GM23338 (cell line): ENCODE measurements around the gene LRP1B.

Experiments
- CTCF ChIP-seq, 2 experiments: fragments of 200-600 bp in 1 of 2; sonication (generic) in 1 of 2; conservative IDR thresholded peaks; 2 replicates each; pipeline versions ENCODE4 v1.5.1 to v1.6.1; 2016 to 2017; ENCODE audit warnings: antibody characterized with exemption in 2 of 2, low read depth in 2 of 2, mild to moderate bottlenecking in 2 of 2, moderate library complexity in 1 of 2
- EZH2 ChIP-seq: fragments of 200-600 bp; sonication (generic); IDR thresholded peaks from one replicate; pipeline ENCODE4 v1.8.0; 2017; ENCODE audit warnings: antibody characterized with exemption, mild to moderate bottlenecking, low read depth; ENCODE audit not compliant: unreplicated experiment
- NANOG ChIP-seq: IDR thresholded peaks from 2 replicates; pipeline ENCODE4 v1.6.1; 2016; ENCODE audit warnings: antibody characterized with exemption, borderline replicate concordance
- REST ChIP-seq: IDR thresholded peaks from one replicate; pipeline ENCODE4 v1.6.1; 2018; ENCODE audit warnings: antibody characterized with exemption; ENCODE audit not compliant: unreplicated experiment

GRCh38 chr2:141928476-141928875, 202.3 kb downstream of the LRP1B start:
- no peak for TF ChIP-seq CTCF (conservative IDR thresholded peaks at IDR 0.05; ENCODE audit: low read depth in 2 of 2)
- no peak for TF ChIP-seq EZH2
- no peak for TF ChIP-seq NANOG
- no peak for TF ChIP-seq REST
